B cell (primary cell): Measurements from ENCODE around the gene APOL6. TPM values are rescaled to one million over a fixed set of nuclear protein-coding genes. Genes with fewer than 3 reads are reported as not detected.

ENCODE experiments used
- ATAC-seq: fragments of 200-7000 bp; cut with Tn5 transposase; one replicate; pipeline ENCODE4 v1.10.0; 2021; ENCODE audit warnings: low read depth, mild to moderate bottlenecking, moderate number of reproducible peaks, moderate library complexity
- CTCF ChIA-PET: fragments of 350-600 bp; sonication (Branson Sonifier 250); formaldehyde crosslinking; loops from one replicate; lab custom pipeline; 2021; ENCODE audit warnings: antibody characterized with exemption, inconsistent platforms; lab: Charles Lee
- POLR2A ChIA-PET: fragments of 350-600 bp; sonication (Branson Sonifier 250); formaldehyde crosslinking; loops from one replicate; lab custom pipeline; 2021; ENCODE audit warnings: antibody characterized with exemption; lab: Charles Lee
- DNase-seq: peaks from one replicate; pipeline ENCODE4 v3.0.0; 2013
- H2AFZ ChIP-seq: 2 replicates; pipeline ENCODE4 v1.6.1; 2012; ENCODE audit warnings: mild to moderate bottlenecking, low read depth, low read length; ENCODE audit not compliant: insufficient read depth, poor library complexity, severe bottlenecking
- H3K27ac ChIP-seq, 2 donors: 1 replicate in 1 of 2; 2 replicates in 1 of 2; pipeline ENCODE4 v1.5.1; 2012 to 2013; ENCODE audit warnings: low read length in 2 of 2, mild to moderate bottlenecking in 2 of 2, moderate library complexity in 1 of 2
- H3K27me3 ChIP-seq, 4 experiments: fragments of 200-600 bp in 1 of 4; sonication (generic) in 1 of 4; replicated peaks in 1 of 4; 1 replicate in 2 of 4; 2 replicates in 2 of 4; pipeline versions ENCODE4 v1.6.1 to v1.7.0; 2013 to 2016; ENCODE audit warnings: low read length in 3 of 4, mild to moderate bottlenecking in 2 of 4, mixed read lengths in 1 of 4, moderate library complexity in 1 of 4; ENCODE audit not compliant: insufficient read depth in 4 of 4, control insufficient read depth in 3 of 4; ENCODE audit errors: control extremely low read depth in 1 of 4
- H3K36me3 ChIP-seq, 2 experiments: replicated peaks in 1 of 2; 1 replicate in 1 of 2; 2 replicates in 1 of 2; pipeline versions ENCODE4 v1.6.1 to v1.7.1; 2013; ENCODE audit warnings: low read length in 1 of 2; ENCODE audit not compliant: insufficient read depth in 2 of 2, control insufficient read depth in 1 of 2; ENCODE audit errors: control extremely low read depth in 1 of 2, extremely low read depth in 1 of 2
- H3K4me1 ChIP-seq, 2 donors: fragments of 200-600 bp in 1 of 2; sonication (generic) in 1 of 2; 1 replicate in 1 of 2; 2 replicates in 1 of 2; pipeline versions ENCODE4 v1.5.1 to v1.6.1; 2013 to 2017; ENCODE audit warnings: low read length in 2 of 2; ENCODE audit not compliant: control insufficient read depth in 2 of 2, insufficient read depth in 2 of 2
- H3K4me2 ChIP-seq: replicated peaks from 2 replicates; pipeline ENCODE3; 2012; ENCODE audit warnings: mild to moderate bottlenecking, low read depth, low read length; ENCODE audit not compliant: poor library complexity, severe bottlenecking
- H3K4me3 ChIP-seq, 5 experiments: fragments of 200-600 bp in 1 of 5; sonication (generic) in 1 of 5; 1 replicate in 3 of 5; 2 replicates in 2 of 5; pipeline versions ENCODE4 v1.5.1 to v1.7.0; 2011 to 2016; ENCODE audit warnings: low read length in 4 of 5, mild to moderate bottlenecking in 4 of 5, low read depth in 2 of 5, control low read depth in 1 of 5, moderate library complexity in 1 of 5; ENCODE audit not compliant: insufficient read depth in 1 of 5; ENCODE audit errors: control extremely low read depth in 1 of 5, extremely low read depth in 1 of 5
- H3K79me2 ChIP-seq: fragments of 200-600 bp; sonication (generic); one replicate; pipeline ENCODE4 v1.6.0; 2016; ENCODE audit warnings: low read length; ENCODE audit not compliant: control insufficient read depth, insufficient read depth
- H3K9ac ChIP-seq: fragments of 200-600 bp; sonication (generic); 2 replicates; pipeline ENCODE4 v1.6.1; 2017; ENCODE audit warnings: mild to moderate bottlenecking, low read length, moderate library complexity
- H3K9me3 ChIP-seq, 3 donors: one replicate each; pipeline versions ENCODE4 v1.6.1 to v1.7.1; 2013; ENCODE audit warnings: low read length in 2 of 3; ENCODE audit not compliant: control insufficient read depth in 2 of 3, insufficient read depth in 1 of 3; ENCODE audit errors: control extremely low read depth in 1 of 3
- H4K20me1 ChIP-seq: 2 replicates; pipeline ENCODE4 v1.6.0; 2012; ENCODE audit warnings: mild to moderate bottlenecking, low read length; ENCODE audit not compliant: insufficient read depth, control insufficient read depth, poor library complexity, severe bottlenecking
- H3K27ac Mint-ChIP-seq: one replicate; pipeline ENCODE4 v1.8.0; 2021; ENCODE audit warnings: mixed read lengths
- H3K27me3 Mint-ChIP-seq: one replicate; pipeline ENCODE4 v1.8.0; 2021; ENCODE audit warnings: mixed read lengths
- H3K4me1 Mint-ChIP-seq: one replicate; pipeline ENCODE4 v1.8.0; 2021; ENCODE audit warnings: mixed read lengths
- H3K4me3 Mint-ChIP-seq: one replicate; pipeline ENCODE4 v1.8.0; 2021; ENCODE audit warnings: mixed read lengths
- H3K9me3 Mint-ChIP-seq: one replicate; pipeline ENCODE4 v1.8.0; 2022; ENCODE audit warnings: mixed read lengths; ENCODE audit not compliant: insufficient read depth
- EZH2 ChIP-seq: IDR thresholded peaks from 2 replicates; pipeline ENCODE4 v1.6.1; 2012; ENCODE audit warnings: borderline replicate concordance, low read depth, mild to moderate bottlenecking, moderate library complexity, low read length; ENCODE audit not compliant: insufficient read depth, poor library complexity, severe bottlenecking
- WGBS: methylation state at CpG from one replicate; pipeline ENCODE4 v1.1.5; 2013; ENCODE audit warnings: missing lambda C conversion rate; ENCODE audit not compliant: insufficient coverage; 5-methylcytosine and 5-hydroxymethylcytosine counted together
- intact Hi-C: fragments of 100-400 bp; cut with micrococcal nuclease; formaldehyde crosslinking; loops from one replicate; pipeline ENCODE4 v1.10.0; 2022
- polyA plus RNA-seq: library from polyadenylated mRNA; depleted of rRNA; stranded (reverse); fragments of >200 nt; gene quantifications from 2 replicates; pipeline ENCODE4 v1.2.3, GENCODE V29; 2012
- total RNA-seq, 2 donors: library from RNA; stranded (reverse); fragments of 120-200 nt in 1 of 2; gene quantifications; 1 replicate in 1 of 2; 2 replicates in 1 of 2; pipeline versions ENCODE4 v1.2.3 to v1.2.4, GENCODE V29; 2013 to 2022
- TF ChIP-seq, protein P1 (sequence below): fragments of 200-600 bp; IDR thresholded peaks from one replicate; pipeline ENCODE4 v1.8.0; 2022; ENCODE audit warnings: antibody characterized with exemption, mild to moderate bottlenecking

APOL6 gene
- total and polyA plus RNA-seq, 2 donors (not counting 1 experiment from before 2014, with no cell fraction given) = 2.3 to 7.0 TPM

DNA sequence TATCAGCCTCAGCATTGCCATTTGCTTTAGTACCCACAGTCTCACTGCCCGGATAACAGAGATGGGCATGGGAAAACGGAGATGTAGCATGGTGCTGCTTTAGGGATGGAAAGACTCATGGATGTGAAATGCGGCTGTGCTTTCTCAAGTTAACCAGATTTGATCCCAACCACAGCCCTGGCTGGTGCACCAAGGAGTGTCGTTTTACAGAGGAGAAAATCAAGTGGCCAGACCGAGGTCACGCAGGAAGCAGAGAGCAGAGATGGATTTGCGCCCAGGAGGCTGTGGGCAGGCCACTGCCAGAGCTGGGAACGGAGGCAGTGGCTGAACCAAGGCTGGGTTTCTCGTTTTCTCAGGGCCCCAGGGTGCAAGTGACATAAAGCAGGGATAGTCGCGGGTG lies 40.2 kb upstream of the APOL6 start:
- no peak overlapping the region for H3K4me3 ChIP-seq
- peaks cover 39% of the 10 kb centered on the region for H3K27me3 Mint-ChIP-seq
- H3K27ac ChIP-seq = no peak overlapping the region
- H3K27ac Mint-ChIP-seq = no peak overlapping the region
- no peaks in the 10 kb centered on the region for H3K36me3 ChIP-seq
- H3K9ac ChIP-seq = no peak overlapping the region
- no peaks in the 10 kb centered on the region for H3K79me2 ChIP-seq
- CTCF ChIA-PET = no interaction called here
- POLR2A ChIA-PET = no interaction called here
- peaks cover 10% of the 10 kb centered on the region for H3K4me1 Mint-ChIP-seq
- DNase-seq = no peak
- H3K9me3 Mint-ChIP-seq = no peaks in the 10 kb centered on the region
- no peak overlapping the region for H3K4me2 ChIP-seq
- H3K4me1 ChIP-seq = peaks cover 10 to 13% of the 10 kb centered on the region in 2 donors
- H2AFZ ChIP-seq = no peak overlapping the region
- no peak for ATAC-seq
- no peaks in the 10 kb centered on the region for H4K20me1 ChIP-seq
- intact Hi-C loops = no loop called here
- no peak for TF ChIP-seq EZH2
- TF ChIP-seq, protein P1, sequence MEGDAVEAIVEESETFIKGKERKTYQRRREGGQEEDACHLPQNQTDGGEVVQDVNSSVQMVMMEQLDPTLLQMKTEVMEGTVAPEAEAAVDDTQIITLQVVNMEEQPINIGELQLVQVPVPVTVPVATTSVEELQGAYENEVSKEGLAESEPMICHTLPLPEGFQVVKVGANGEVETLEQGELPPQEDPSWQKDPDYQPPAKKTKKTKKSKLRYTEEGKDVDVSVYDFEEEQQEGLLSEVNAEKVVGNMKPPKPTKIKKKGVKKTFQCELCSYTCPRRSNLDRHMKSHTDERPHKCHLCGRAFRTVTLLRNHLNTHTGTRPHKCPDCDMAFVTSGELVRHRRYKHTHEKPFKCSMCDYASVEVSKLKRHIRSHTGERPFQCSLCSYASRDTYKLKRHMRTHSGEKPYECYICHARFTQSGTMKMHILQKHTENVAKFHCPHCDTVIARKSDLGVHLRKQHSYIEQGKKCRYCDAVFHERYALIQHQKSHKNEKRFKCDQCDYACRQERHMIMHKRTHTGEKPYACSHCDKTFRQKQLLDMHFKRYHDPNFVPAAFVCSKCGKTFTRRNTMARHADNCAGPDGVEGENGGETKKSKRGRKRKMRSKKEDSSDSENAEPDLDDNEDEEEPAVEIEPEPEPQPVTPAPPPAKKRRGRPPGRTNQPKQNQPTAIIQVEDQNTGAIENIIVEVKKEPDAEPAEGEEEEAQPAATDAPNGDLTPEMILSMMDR = no peak
- 89% methylated on average over 9 of the region's 11 CpGs for WGBS
- no peak overlapping the region for H3K4me3 Mint-ChIP-seq
- H3K9me3 ChIP-seq = peaks cover 0 to 2% (median 0%) of the 10 kb centered on the region in 3 donors
- H3K27me3 ChIP-seq = peaks cover 0 to 23% (median 0%) of the 10 kb centered on the region in 4 experiments

DNA sequence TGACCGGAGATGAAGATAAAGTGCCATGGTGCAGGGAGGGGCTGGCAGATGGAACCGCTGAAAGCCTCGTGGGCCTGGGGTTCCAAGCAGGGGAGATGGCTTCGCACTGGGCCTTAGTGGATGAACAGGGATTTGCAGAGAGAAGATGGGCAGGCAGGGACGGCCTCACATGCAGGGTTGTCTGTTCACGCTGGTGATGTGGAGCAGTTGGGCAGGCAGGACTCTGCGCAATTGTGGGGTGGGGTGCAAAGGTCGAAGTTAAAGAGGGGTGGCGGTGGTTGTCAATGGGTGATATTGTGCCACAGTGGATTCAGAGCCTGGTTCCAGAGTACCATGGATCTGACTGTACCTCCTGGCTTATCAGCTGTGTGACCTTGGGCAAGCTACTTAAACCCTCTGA lies 39.0 kb upstream of the APOL6 start:
- Histone ChIP-seq H2AFZ (no peak overlapping the region), H3K36me3 (no peaks in the 10 kb centered on the region), H3K9me3 (peaks cover 0 to 2% (median 0%) of the 10 kb centered on the region in 3 donors), H3K4me3 (no peak overlapping the region), H3K79me2 (no peaks in the 10 kb centered on the region), H3K9ac (no peak overlapping the region), H3K4me2 (no peak overlapping the region), H3K27me3 (peaks cover 0 to 23% (median 0%) of the 10 kb centered on the region in 4 experiments), H4K20me1 (no peaks in the 10 kb centered on the region), H3K27ac (no peak overlapping the region), H3K4me1 (peaks cover 10 to 13% of the 10 kb centered on the region in 2 donors)
- Mint-ChIP-seq H3K27ac (no peak overlapping the region), H3K4me1 (peaks cover 10% of the 10 kb centered on the region), H3K27me3 (peaks cover 36% of the 10 kb centered on the region), H3K9me3 (no peaks in the 10 kb centered on the region), H3K4me3 (no peak overlapping the region)
- ATAC-seq = no peak
- POLR2A ChIA-PET = no interaction called here
- CTCF ChIA-PET = no interaction called here
- DNase-seq = no peak
- intact Hi-C loops = no loop called here
- 95% methylated on average over 9 of the region's 9 CpGs for WGBS
- no peak for TF ChIP-seq EZH2
- TF ChIP-seq, protein P1 = no peak
